DND-41 (cell line): Measurements from ENCODE around the gene KRTAP9-7.

Experiments
- ATAC-seq: fragments of 200-7000 bp; cut with Tn5 transposase; 3 replicates; pipeline ENCODE4 v1.9.1; 2021; ENCODE audit warnings: low read depth; ENCODE audit not compliant: insufficient read depth
- DNase-seq: peaks from one replicate; pipeline ENCODE4 v3.0.0-alpha.2; 2020
- H2AFZ ChIP-seq: 2 replicates; pipeline ENCODE4 v1.6.0; 2012; ENCODE audit warnings: low read depth, low read length
- H3K27ac ChIP-seq: 2 replicates; pipeline ENCODE4 v1.5.1; 2012; ENCODE audit warnings: low read length, inconsistent platforms
- H3K27me3 ChIP-seq: fragments of 200-600 bp; sonication (generic); 2 replicates; pipeline ENCODE4 v1.6.0; 2012; ENCODE audit warnings: low read length, mild to moderate bottlenecking, inconsistent platforms; ENCODE audit not compliant: insufficient read depth, poor library complexity
- H3K36me3 ChIP-seq: 2 replicates; pipeline ENCODE4 v1.5.1; 2012; ENCODE audit warnings: low read length, inconsistent platforms; ENCODE audit not compliant: insufficient read depth
- H3K4me1 ChIP-seq: 2 replicates; pipeline ENCODE4 v1.5.1; 2012; ENCODE audit warnings: mild to moderate bottlenecking, low read length; ENCODE audit not compliant: insufficient read depth
- H3K4me2 ChIP-seq: 2 replicates; pipeline ENCODE4 v1.6.0; 2012; ENCODE audit warnings: mild to moderate bottlenecking, moderate library complexity, low read length, inconsistent platforms; ENCODE audit not compliant: insufficient read depth
- H3K4me3 ChIP-seq, 2 experiments: fragments of 200-600 bp in 1 of 2; shearing (Covaris generic) in 1 of 2; 2 replicates each; pipeline ENCODE4 v1.5.1; 2012 to 2016; ENCODE audit warnings: inconsistent platforms in 2 of 2, low read length in 2 of 2, mild to moderate bottlenecking in 2 of 2, low read depth in 1 of 2, moderate library complexity in 1 of 2
- H3K79me2 ChIP-seq: 2 replicates; pipeline ENCODE4 v1.6.0; 2012; ENCODE audit warnings: low read length, inconsistent platforms; ENCODE audit not compliant: insufficient read depth
- H3K9ac ChIP-seq: 2 replicates; pipeline ENCODE4 v1.6.0; 2012; ENCODE audit warnings: low read depth, mild to moderate bottlenecking, inconsistent platforms, low read length, moderate library complexity
- H3K9me3 ChIP-seq: 2 replicates; pipeline ENCODE4 v1.5.1; 2012; ENCODE audit warnings: low read length, moderate library complexity, mild to moderate bottlenecking, inconsistent platforms; ENCODE audit not compliant: insufficient read depth, severe bottlenecking
- H4K20me1 ChIP-seq: 2 replicates; pipeline ENCODE4 v1.6.0; 2012; ENCODE audit warnings: low read length; ENCODE audit not compliant: insufficient read depth
- EZH2 ChIP-seq: IDR thresholded peaks from 3 replicates; pipeline ENCODE4 v1.6.1; 2012; ENCODE audit warnings: borderline replicate concordance, low read depth, mild to moderate bottlenecking, moderate library complexity, low read length, inconsistent platforms; ENCODE audit not compliant: severe bottlenecking
- TF ChIP-seq, protein P1 (sequence below): IDR thresholded peaks from 2 replicates; pipeline ENCODE4 v1.5.1; 2012; ENCODE audit warnings: borderline replicate concordance, low read length, moderate library complexity, mild to moderate bottlenecking; ENCODE audit not compliant: poor library complexity, severe bottlenecking; ENCODE audit errors: extremely low read depth

KRTAP9-7 gene

DNA sequence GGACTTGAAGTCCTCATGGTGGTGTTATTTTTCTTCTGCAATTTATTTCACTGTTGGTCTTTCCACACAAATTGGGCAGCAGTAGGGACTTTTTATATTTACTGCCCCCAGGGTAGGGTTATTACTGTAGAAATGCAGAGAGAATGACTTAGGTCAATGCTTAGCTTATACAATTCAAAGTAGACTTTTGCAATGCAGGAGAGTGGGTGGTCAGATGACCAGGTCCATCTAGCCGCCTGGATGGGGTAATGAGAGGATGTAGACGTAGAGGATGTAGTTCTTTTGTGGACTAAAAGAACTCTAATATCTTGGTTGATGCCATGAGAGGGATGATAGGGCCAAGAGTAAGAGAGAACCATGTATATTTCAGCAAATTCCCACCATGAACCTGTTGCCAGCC is 42.7 kb downstream of the KRTAP9-7 start:
- no peak for ATAC-seq
- DNase-seq = no peak
- Histone ChIP-seq H3K9me3 (no peaks in the 10 kb centered on the region), H3K4me1 (no peaks in the 10 kb centered on the region), H3K4me2 (no peak overlapping the region), H2AFZ (no peak overlapping the region), H3K27me3 (peaks cover 3% of the 10 kb centered on the region), H3K4me3 (no peak overlapping the region), H3K27ac (no peak overlapping the region), H4K20me1 (no peaks in the 10 kb centered on the region), H3K9ac (no peak overlapping the region), H3K36me3 (no peaks in the 10 kb centered on the region), H3K79me2 (no peaks in the 10 kb centered on the region)
- TF ChIP-seq, protein P1, sequence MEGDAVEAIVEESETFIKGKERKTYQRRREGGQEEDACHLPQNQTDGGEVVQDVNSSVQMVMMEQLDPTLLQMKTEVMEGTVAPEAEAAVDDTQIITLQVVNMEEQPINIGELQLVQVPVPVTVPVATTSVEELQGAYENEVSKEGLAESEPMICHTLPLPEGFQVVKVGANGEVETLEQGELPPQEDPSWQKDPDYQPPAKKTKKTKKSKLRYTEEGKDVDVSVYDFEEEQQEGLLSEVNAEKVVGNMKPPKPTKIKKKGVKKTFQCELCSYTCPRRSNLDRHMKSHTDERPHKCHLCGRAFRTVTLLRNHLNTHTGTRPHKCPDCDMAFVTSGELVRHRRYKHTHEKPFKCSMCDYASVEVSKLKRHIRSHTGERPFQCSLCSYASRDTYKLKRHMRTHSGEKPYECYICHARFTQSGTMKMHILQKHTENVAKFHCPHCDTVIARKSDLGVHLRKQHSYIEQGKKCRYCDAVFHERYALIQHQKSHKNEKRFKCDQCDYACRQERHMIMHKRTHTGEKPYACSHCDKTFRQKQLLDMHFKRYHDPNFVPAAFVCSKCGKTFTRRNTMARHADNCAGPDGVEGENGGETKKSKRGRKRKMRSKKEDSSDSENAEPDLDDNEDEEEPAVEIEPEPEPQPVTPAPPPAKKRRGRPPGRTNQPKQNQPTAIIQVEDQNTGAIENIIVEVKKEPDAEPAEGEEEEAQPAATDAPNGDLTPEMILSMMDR = no peak
- TF ChIP-seq EZH2 = no peak

DNA sequence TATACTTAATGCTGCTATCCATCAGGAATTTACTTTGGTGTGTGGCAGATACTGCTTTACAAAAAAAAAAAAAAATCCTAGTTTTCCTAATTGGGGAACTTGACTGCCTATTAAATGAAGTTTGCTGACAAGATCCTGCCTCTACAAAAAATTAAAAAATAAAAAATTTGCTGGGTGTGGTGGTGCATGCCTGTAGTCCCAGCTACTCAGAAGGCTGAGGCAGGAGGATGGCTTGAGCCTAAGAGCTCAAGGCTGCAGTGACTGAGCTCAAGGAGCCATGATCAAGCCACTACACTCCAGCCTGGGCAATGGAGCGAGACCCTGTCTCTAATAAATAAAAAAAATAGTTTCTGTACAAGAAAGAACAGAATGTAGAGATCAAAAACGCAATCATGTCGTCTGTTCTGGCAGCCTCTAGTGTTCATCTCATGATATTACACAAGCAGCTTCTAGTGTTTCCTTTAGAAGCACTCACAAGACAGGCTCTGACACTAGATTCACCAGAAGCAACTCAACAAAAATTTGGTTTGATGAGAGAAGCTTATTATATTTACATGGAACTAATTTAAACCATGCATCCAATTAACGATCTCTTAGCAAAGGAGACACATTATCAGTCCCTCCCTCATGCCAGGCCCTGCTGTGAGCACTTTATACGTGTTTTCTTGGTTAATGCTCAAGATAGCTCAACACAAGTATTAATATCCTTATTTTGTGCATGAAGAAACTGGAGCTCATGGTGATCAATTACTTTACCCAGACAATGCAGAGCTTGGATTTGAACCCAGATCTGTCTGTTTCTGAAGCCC is 46.8 kb downstream of the KRTAP9-7 start:
- Histone ChIP-seq H3K9me3 (no peaks in the 10 kb centered on the region), H3K27me3 (no peaks in the 10 kb centered on the region), H3K36me3 (no peaks in the 10 kb centered on the region), H3K79me2 (no peaks in the 10 kb centered on the region), H3K9ac (no peak overlapping the region), H3K4me2 (no peak overlapping the region), H4K20me1 (no peaks in the 10 kb centered on the region; the same call in 1 of the 2 replicates), H3K27ac (no peak overlapping the region), H3K4me1 (no peaks in the 10 kb centered on the region), H3K4me3 (no peak overlapping the region), H2AFZ (no peak overlapping the region)
- peak; percentile 60; the same call in 2 of the 3 replicates for ATAC-seq
- DNase-seq = no peak
- TF ChIP-seq, protein P1 = peak; percentile 74
- TF ChIP-seq EZH2 = no peak

DNA sequence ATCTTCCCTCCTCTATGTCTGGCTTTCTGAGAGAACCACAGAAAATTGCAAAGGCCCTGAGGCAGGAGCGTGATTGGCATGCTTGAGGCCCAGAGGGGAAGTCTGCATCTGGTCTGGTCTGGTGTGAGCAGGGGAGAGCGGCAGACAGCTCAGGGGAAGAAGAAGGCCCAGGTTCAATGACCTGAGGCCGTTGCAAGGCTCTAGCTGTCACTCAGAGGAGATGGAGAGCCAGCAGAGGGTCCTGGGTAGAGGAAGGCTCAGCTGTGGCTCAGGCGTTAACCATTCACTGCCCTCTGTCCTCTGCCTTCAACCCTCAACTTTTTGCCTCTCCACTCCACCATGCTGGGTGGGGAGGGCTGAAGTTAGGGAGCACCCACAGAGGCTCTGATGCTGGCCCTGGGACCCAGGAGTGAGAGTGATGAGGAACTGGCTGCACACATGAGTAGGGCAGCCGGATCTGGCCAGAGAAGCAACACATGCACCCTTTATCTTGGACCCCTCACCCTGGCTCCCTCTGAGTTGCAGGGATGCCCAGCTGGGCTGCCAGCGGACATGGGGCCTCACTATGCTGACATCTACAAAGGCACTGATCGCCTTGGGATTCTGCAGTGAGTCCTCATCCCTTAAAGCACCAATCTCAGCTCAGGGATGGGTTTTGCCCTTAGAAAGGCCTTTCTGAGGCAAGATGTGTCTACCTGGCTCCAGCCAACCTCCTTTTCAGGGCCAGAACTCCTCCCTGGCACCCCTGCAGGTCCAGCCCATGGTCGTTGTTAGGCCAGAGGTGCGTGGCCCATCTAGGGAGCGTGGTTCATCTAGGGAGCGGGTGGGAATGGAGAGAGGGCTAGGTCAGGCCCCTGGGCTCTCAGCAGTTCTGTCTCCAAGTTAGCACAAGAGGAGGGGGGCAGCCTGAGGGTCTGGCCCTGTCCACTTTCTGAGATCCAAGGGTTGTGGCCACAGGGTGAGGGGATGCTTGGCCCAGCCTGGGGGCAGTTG is 47.7 kb downstream of the KRTAP9-7 start:
- TF ChIP-seq, protein P1 = no peak
- no peak for TF ChIP-seq EZH2
- DNase-seq (no peak), ATAC-seq (no peak)

More for the DNA sequence above, 47.7 kb downstream of the KRTAP9-7 start:
- no peak overlapping the region for H3K27ac ChIP-seq
- no peak overlapping the region for H2AFZ ChIP-seq
- no peaks in the 10 kb centered on the region for H3K4me1 ChIP-seq
- H3K9ac ChIP-seq = no peak overlapping the region
- no peak overlapping the region for H3K4me3 ChIP-seq
- H3K36me3 ChIP-seq = no peaks in the 10 kb centered on the region
- H3K4me2 ChIP-seq = no peak overlapping the region
- no peaks in the 10 kb centered on the region for H3K79me2 ChIP-seq
- H4K20me1 ChIP-seq = no peaks in the 10 kb centered on the region; the same call in 1 of the 2 replicates
- no peaks in the 10 kb centered on the region for H3K27me3 ChIP-seq
- no peaks in the 10 kb centered on the region for H3K9me3 ChIP-seq
